ENCODE measurements around the gene ITLN2.

DNA sequence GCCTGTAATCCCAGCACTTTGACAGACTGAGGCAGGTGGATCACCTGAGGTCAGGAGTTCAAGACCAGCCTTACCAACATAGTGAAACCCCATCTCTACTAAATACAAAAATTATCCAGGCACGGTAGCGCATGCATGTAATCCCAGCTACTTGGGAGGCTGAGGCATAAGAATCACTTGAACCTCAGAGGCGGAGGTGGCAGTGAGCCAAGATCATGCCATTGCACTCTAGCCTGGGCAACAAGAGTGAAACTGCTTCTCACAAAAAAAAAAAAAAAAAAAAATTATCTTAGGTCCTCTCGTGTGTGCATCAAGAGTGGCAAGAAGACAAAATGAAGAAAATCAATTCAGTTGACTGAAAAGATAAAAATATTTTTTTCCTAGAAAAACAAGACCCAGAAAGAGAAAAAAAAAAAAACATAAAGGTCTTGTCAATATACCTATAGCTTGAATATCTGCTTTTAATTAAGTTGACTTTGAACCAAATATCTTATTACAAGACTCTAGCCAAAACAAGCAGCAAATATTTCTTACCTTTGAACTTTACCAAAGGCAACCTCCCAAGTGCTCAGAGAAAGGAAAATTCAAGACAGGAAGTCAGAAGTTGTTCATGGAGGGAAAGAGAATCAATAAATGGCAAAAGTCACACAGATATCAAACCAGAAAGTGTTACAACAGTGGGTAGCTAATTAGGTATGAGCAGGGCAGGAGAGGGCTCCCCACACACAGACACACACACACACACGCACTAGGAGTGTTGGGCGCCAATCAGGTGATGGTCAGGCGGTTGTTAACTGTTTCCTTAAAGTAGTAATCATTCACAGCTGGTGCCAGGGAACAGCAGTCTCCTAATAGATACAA, 29.6 kb downstream of the ITLN2 start:
- no peak for TF ChIP-seq HDAC2 (IDR thresholded peaks at IDR 0.05)
- TF ChIP-seq SMC3 (IDR thresholded peaks at IDR 0.05), result no peak
- no peak for TF ChIP-seq RCOR1 (IDR thresholded peaks at IDR 0.05; ENCODE audit: low read depth, low read length)
- no peak for TF ChIP-seq CEBPB (IDR thresholded peaks at IDR 0.05)
- TF ChIP-seq, protein P1, sequence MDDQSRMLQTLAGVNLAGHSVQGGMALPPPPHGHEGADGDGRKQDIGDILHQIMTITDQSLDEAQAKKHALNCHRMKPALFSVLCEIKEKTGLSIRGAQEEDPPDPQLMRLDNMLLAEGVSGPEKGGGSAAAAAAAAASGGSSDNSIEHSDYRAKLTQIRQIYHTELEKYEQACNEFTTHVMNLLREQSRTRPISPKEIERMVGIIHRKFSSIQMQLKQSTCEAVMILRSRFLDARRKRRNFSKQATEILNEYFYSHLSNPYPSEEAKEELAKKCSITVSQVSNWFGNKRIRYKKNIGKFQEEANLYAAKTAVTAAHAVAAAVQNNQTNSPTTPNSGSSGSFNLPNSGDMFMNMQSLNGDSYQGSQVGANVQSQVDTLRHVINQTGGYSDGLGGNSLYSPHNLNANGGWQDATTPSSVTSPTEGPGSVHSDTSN (IDR thresholded peaks at IDR 0.05), result no peak
- TF ChIP-seq, protein P2, sequence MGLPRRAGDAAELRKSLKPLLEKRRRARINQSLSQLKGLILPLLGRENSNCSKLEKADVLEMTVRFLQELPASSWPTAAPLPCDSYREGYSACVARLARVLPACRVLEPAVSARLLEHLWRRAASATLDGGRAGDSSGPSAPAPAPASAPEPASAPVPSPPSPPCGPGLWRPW (IDR thresholded peaks at IDR 0.05), result no peak
